Stimulated activated CD4-positive, alpha-beta T cell treated with anti-CD3 and anti-CD28 coated beads, Interleukin-4, amount 100 ng/mL, for 48 hours (primary cell): Measurements from ENCODE around the gene RPP25L.

Experiments
- DNase-seq, 2 donors: peaks; one replicate each; pipeline ENCODE4 v3.0.0-alpha.2; 2020; ENCODE audit warnings: low read depth in 2 of 2

RPP25L gene

DNA sequence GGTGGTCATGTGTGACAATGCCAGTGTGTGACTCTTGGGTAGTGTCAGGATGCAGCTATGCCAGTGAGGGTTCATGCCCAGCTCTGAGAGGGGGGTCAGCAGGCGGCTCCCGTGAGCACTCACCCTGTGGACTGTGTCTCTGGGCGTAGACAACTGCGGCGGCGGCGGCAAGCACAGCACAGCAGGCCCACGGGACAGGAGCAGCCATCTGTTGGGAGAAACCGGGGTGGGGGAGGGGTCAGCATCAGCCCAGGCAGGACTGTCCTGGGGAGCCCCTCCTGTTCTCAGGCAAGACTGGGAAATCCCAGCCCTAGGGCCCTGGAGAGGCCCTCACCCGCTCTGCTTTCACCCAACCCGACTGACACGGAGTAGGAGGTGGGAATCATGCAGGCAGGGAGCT lies 43.1 kb downstream of the RPP25L start:
- DNase-seq, result no peak

DNA sequence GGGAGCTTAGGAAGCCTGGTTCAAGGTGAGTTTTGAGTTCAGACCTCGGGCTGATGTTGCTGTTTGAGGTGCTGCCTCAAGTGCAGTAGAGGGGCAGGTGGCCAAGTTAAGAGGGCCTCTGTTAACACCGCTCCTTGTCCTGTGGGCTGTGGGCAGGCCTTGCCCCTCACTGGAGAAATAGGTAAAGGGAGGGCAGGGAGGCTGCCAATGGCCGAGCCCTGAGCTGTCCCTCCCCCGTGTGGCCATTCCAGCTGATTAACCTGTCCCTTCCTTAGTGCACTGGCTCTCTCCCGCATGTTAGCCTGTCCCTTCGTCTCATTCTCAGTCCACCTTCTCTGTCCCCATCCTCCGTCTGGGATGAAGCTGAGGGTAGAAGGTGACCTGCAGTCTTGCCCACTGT lies 43.8 kb downstream of the RPP25L start:
- no peak for DNase-seq

DNA sequence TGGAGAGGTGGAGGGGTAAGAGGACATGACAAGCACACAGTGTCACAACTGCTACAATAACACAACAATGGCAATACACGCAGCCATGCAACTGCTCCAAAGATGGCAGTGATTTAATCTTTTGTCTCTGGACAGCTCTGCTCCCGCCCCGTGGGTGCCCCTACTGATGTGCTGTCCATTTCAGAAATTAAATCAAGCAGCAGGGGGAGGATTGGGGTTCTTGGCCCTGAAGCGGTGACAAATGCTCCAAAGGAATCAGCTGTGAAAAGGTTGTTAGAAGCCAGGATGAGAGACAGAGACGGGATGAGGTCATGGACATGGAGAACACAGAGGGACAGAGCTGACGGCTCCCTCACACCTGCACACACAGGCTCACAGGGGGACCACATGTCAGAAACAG lies 44.9 kb downstream of the RPP25L start:
- no peak for DNase-seq

DNA sequence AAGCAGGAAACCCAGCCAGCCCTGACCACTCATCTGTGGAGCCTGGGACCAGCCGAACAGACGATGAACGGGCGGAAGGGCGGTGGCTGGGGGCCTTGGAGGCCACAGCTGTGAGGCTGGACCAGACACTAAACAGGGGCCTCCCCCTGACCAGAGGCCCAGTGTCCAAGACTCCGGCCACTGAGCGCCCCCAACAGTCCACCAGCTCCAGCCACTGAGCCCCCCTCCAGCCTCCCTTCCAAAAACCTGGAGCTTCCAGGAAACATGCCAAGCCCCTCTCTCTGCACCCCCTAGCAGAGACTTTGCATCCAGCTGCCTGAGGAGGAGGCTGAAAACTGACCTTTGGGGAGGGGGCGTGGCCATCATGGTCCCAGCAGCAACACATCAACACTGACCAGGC lies 45.6 kb downstream of the RPP25L start:
- no peak for DNase-seq

DNA sequence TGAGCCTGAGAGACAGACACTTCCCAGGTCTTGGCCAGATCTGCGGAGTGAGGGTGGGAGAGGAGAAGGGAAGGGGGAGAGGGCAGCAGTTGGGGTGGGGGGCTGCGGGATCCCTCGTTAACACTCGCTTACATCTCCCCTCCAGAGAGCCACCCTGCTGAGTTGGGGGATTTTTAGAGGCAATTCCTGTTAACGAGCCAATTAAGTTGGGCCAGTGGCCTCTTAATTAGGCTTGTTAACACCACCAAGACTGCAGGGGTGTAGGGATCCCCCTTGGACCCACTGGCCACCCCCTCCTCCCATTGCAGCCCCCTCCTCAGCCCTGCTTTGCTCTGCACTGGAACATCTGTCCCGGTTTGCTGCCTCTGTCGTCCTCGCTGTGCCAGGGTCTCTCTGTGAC lies 46.0 kb downstream of the RPP25L start:
- no peak for DNase-seq

DNA sequence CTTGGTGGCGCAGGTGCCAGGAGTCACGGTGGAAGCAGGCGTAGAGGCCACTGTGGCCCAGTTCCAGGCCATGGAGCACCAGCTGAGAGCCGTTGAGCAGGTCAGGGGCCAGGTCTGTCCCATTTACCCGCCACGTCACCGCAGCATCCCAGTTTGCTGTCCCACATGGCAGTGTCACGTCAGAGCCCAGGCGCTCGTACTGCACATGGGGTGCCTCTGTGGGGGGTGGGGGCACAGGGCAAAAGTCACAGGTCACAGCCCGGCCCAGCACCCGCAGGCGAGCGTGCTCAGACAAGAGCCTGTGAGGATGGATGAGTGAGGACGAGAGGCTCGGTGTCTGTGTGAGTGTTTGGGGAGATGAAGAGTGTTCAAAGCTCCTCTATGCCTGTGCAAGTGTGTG lies 47.3 kb downstream of the RPP25L start:
- no peak for DNase-seq

DNA sequence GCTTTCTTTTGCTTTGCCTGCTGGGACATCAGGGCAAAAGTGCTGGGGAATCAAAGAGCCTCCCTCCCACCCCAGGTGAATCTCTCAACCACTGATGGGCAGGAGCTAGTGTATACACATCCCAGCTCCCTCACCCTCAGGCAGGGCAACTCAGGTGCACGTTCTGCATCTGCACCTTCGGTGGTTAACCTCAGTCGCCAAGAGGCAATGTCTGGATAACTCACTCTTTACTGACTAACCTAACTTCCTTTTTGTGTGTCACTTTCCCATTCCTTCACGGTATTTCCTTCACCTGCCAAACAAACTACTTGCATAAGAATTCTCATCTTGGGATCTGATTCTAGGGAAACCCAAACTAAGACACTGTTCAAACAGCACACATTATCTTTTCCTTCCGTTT lies 48.6 kb downstream of the RPP25L start:
- DNase-seq, result no peak

DNA sequence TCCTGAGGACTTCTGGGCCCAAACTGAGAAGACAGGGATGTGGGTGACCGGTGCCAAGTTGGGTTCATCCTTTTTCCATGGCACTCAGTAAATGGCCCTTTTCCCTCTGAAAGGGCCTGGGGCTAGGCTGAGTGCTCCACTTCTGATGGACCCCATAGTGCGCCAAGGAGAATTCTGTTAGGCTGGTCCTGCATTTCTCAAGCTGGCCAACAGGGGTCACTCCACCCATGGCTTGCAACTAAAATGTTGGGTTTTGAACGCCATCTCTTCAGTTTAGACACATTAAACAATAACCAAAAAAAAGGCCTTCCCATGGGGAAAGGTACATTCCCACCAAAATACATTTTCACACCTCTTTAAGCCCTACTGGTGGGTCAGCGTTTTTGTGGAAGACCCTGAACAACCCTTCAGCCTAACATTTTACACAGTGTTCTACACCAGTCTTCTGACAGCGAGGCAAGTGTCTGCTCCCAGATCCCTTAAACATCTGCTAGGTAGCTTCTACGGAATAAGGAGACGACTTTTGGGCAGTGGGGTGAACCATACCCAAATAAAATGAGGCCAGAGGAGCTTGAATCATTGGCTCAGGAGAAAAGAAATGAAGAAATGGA lies 49.7 kb downstream of the RPP25L start:
- peak; percentile 15 to 57 for DNase-seq

DNA sequence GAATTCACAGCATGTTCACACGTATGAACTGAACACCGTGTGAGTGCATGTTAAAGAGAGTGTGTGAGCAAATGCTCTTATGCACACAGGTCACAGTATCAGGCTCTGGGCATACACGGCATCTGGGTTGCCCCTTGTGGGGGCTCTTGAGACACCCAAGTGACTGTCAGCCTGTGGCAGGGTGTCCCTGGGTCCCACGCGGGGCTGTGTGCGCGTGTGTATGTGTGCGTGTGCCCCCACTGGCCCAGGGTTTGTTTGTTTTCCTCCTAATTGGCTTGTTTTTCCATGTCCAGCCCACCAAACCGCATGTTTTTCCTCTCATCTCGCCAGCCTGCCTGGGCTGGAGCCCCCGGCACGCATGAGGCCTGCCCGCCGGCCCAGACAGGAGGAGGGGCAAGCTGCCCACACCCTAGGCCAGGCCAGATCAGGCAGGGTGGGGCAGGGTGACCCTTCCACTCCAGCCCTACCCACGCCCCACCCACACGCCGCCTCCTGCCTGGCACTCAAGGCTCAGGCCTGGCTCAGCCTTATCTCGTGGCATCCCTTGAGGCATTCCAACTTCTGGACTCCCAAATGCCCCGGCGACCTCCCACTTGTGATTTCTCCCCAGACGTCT lies 51.2 kb downstream of the RPP25L start:
- DNase-seq, result no peak
